Fibroblast of lung (primary cell): ENCODE results near the gene TYK2. TPM values are rescaled to one million over a fixed set of nuclear protein-coding genes. Genes with fewer than 3 reads are reported as not detected.
A peak's percentile ranks its signal among the peaks of the same experiment; 100 is the strongest.

Experiments
- DNase-seq, 2 donors: peaks; one replicate each; pipeline versions ENCODE4 v3.0.0 to v3.0.0-alpha.2; 2010; ENCODE audit warnings: low read depth in 2 of 2
- H2AFZ ChIP-seq: 2 replicates; pipeline ENCODE4 v1.5.1; 2012; ENCODE audit warnings: low read length, control low read depth, inconsistent platforms
- H3K27ac ChIP-seq: 2 replicates; pipeline ENCODE4 v1.5.1; 2011; ENCODE audit warnings: low read length, control low read depth; ENCODE audit not compliant: insufficient read depth
- H3K27me3 ChIP-seq: 2 replicates; pipeline ENCODE4 v1.5.1; 2011; ENCODE audit warnings: mild to moderate bottlenecking, low read length; ENCODE audit not compliant: control insufficient read depth, insufficient read depth
- H3K36me3 ChIP-seq: 2 replicates; pipeline ENCODE4 v1.5.1; 2011; ENCODE audit warnings: low read length; ENCODE audit not compliant: control insufficient read depth, insufficient read depth
- H3K4me1 ChIP-seq: 2 replicates; pipeline ENCODE4 v1.5.1; 2011; ENCODE audit warnings: low read length; ENCODE audit not compliant: control insufficient read depth, insufficient read depth; ENCODE audit errors: extremely low read depth
- H3K4me2 ChIP-seq: 2 replicates; pipeline ENCODE4 v1.5.1; 2011; ENCODE audit warnings: low read length, control low read depth; ENCODE audit not compliant: insufficient read depth; ENCODE audit errors: extremely low read depth
- H3K4me3 ChIP-seq, 4 experiments: fragments of 200-600 bp in 1 of 4; sonication (generic) in 1 of 4; replicated peaks in 1 of 4; 2 replicates each; pipeline ENCODE4 v1.5.1; 2011 to 2016; ENCODE audit warnings: low read length in 4 of 4, low read depth in 3 of 4, mild to moderate bottlenecking in 3 of 4, control low read depth in 2 of 4, inconsistent platforms in 1 of 4, mixed read lengths in 1 of 4; ENCODE audit not compliant: insufficient read depth in 1 of 4; ENCODE audit errors: control extremely low read depth in 1 of 4
- H3K79me2 ChIP-seq: 2 replicates; pipeline ENCODE4 v1.5.1; 2012; ENCODE audit warnings: mild to moderate bottlenecking, low read length, inconsistent platforms; ENCODE audit not compliant: control insufficient read depth, insufficient read depth
- H3K9ac ChIP-seq: 2 replicates; pipeline ENCODE4 v1.5.1; 2011; ENCODE audit warnings: mild to moderate bottlenecking, low read length, control low read depth; ENCODE audit not compliant: insufficient read depth
- H3K9me3 ChIP-seq: 2 replicates; pipeline ENCODE4 v1.5.1; 2012; ENCODE audit warnings: low read depth, low read length; ENCODE audit not compliant: control insufficient read depth, insufficient read depth
- H4K20me1 ChIP-seq: 2 replicates; pipeline ENCODE4 v1.5.1; 2011; ENCODE audit warnings: low read length; ENCODE audit not compliant: control insufficient read depth, insufficient read depth; ENCODE audit errors: extremely low read depth
- CTCF ChIP-seq, 2 donors: IDR thresholded peaks in 1 of 2; conservative IDR thresholded peaks in 1 of 2; 1 replicate in 1 of 2; 2 replicates in 1 of 2; pipeline ENCODE4 v1.5.1; 2011 to 2012; ENCODE audit warnings: low read length in 2 of 2, control low read depth in 1 of 2, inconsistent platforms in 1 of 2, low read depth in 1 of 2, mild to moderate bottlenecking in 1 of 2
- EZH2 ChIP-seq: IDR thresholded peaks from 2 replicates; pipeline ENCODE4 v1.5.1; 2012; ENCODE audit warnings: low read length, control low read depth, mild to moderate bottlenecking; ENCODE audit errors: missing control alignments
- polyA plus RNA-seq, 2 donors: library from polyadenylated mRNA; depleted of rRNA in 1 of 2; stranded (reverse) in 1 of 2; unstranded in 1 of 2; fragments of >200 nt; gene quantifications; 2 replicates each; pipeline ENCODE4 v1.2.1, GENCODE V29; 2011 to 2012; ENCODE audit warnings: missing spikeins in 1 of 2
- total RNA-seq: library from RNA; depleted of rRNA; stranded (reverse); fragments of >200 nt; gene quantifications from 2 replicates; pipeline ENCODE4 v1.2.1, GENCODE V29; 2014

TYK2 gene
- total and polyA plus RNA-seq, 2 donors (not counting 1 experiment from before 2014, with no cell fraction given) = 17.4 to 95.5 TPM

GRCh38 chr19:10316229-10317044 is 63.9 kb downstream of the TYK2 start:
- H3K36me3 ChIP-seq = peaks cover 18% of the 10 kb centered on the region
- H3K79me2 ChIP-seq = no peaks in the 10 kb centered on the region
- DNase-seq = no peak
- no peaks in the 10 kb centered on the region for H3K4me1 ChIP-seq
- H4K20me1 ChIP-seq = no peaks in the 10 kb centered on the region
- no peak overlapping the region for H3K4me3 ChIP-seq
- H3K4me2 ChIP-seq = no peak overlapping the region
- no peak for TF ChIP-seq CTCF (conservative IDR thresholded peaks at IDR 0.05 in 1 of 2, IDR thresholded peaks at IDR 0.05 in 1 of 2; ENCODE audit: low read depth in 1 of 2, low read length in 2 of 2)
- no peak for TF ChIP-seq EZH2
- no peak overlapping the region for H2AFZ ChIP-seq
- no peaks in the 10 kb centered on the region for H3K9me3 ChIP-seq
- no peak overlapping the region for H3K9ac ChIP-seq
- H3K27me3 ChIP-seq = no peaks in the 10 kb centered on the region
- H3K27ac ChIP-seq = no peak overlapping the region

- Histone ChIP-seq H2AFZ (peak within 1 kb of the TSS; percentile 99), H3K4me3 (peak within 1 kb of the TSS; percentile 81 to 93 (median 82)), H3K9ac (peak within 1 kb of the TSS; percentile 75), H3K36me3 (peaks cover 17% of the 10 kb centered on the region), H4K20me1 (no peaks in the 10 kb centered on the region), H3K27me3 (no peaks in the 10 kb centered on the region), H3K27ac (peak within 1 kb of the TSS; percentile 40), H3K4me2 (peak within 1 kb of the TSS; percentile 65), H3K79me2 (no peaks in the 10 kb centered on the region), H3K4me1 (no peaks in the 10 kb centered on the region), H3K9me3 (no peaks in the 10 kb centered on the region)
- peak; percentile 64 to 72 for DNase-seq
- TF ChIP-seq CTCF (conservative IDR thresholded peaks at IDR 0.05 in 1 of 2, IDR thresholded peaks at IDR 0.05 in 1 of 2; ENCODE audit: low read depth in 1 of 2, low read length in 2 of 2) = no peak
- TF ChIP-seq EZH2 = no peak
Measured at GRCh38 chr19:10315335-10316214, 64.8 kb downstream of the TYK2 start, which contains the start of gene FDX2. TSS of gene FDX2 (minus strand) at chr19:10316015. CDS start at chr19:10315996, 19 bp downstream.

GRCh38 chr19:10309423-10309822 is 70.9 kb downstream of the TYK2 start, which contains the start of gene ZGLP1:
TSS of gene ZGLP1 (minus strand) at chr19:10309815.
- H3K9ac ChIP-seq = no peak within 1 kb of the TSS
- no peak within 1 kb of the TSS for H3K27ac ChIP-seq
- no peak within 1 kb of the TSS for H3K4me3 ChIP-seq
- peaks cover 3% of the 10 kb centered on the region for H3K4me1 ChIP-seq
- no peaks in the 10 kb centered on the region for H4K20me1 ChIP-seq
- TF ChIP-seq CTCF (conservative IDR thresholded peaks at IDR 0.05 in 1 of 2, IDR thresholded peaks at IDR 0.05 in 1 of 2; ENCODE audit: low read depth in 1 of 2, low read length in 2 of 2) = no peak
- TF ChIP-seq EZH2 = no peak
- H3K9me3 ChIP-seq = no peaks in the 10 kb centered on the region
- H3K79me2 ChIP-seq = no peaks in the 10 kb centered on the region
- peaks cover 3% of the 10 kb centered on the region for H3K36me3 ChIP-seq
- no peak within 1 kb of the TSS for H2AFZ ChIP-seq
- H3K27me3 ChIP-seq = no peaks in the 10 kb centered on the region
- no peak within 1 kb of the TSS for H3K4me2 ChIP-seq
- no peak for DNase-seq
